GDM1 (cell line): ENCODE results near the gene ALKAL2.

Experiments used
- DNase-seq: peaks from one replicate; lab custom pipeline; 2025; lab: John Stamatoyannopoulos, UW

ALKAL2 gene

DNA sequence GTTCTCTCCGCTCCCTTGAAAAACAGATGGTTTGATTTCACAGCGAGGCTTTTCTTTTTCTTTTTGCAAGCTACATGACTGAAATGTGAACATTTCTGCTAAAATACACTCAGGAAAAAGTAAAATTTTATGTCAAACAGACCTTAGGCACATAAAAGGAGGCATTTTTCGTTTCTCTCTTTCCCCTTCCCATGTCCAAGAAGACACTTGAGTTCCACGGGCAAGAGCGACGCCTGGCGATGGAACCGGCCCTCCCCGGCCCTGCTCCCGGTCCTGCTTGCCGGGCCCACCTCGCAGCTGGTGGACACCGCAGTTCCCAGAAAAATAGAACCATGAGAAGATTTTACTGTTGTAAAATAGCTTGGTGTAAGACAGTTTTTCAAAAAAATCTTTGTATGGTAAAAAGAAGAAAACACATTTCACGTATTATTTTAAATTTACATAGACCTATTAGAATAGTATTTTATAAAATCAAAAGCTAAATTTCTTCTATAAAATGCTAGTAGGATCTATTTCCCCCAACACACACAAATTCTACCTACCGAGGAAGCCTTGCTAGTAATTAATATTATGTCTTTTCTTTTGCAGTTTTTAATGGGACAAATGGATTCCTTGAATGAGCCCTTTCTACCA lies 2.3 kb upstream of the ALKAL2 start:
- no peak for DNase-seq

- no peak for DNase-seq
These were observed 1.6 kb upstream of the ALKAL2 start for GRCh38 chr2:289362-290089.

GRCh38 chr2:288758-289361 lies 969 bp upstream of the ALKAL2 start:
- DNase-seq, result no peak

- DNase-seq, result no peak
These were observed 413 bp downstream of the ALKAL2 start for GRCh38 chr2:287471-287885.

DNA sequence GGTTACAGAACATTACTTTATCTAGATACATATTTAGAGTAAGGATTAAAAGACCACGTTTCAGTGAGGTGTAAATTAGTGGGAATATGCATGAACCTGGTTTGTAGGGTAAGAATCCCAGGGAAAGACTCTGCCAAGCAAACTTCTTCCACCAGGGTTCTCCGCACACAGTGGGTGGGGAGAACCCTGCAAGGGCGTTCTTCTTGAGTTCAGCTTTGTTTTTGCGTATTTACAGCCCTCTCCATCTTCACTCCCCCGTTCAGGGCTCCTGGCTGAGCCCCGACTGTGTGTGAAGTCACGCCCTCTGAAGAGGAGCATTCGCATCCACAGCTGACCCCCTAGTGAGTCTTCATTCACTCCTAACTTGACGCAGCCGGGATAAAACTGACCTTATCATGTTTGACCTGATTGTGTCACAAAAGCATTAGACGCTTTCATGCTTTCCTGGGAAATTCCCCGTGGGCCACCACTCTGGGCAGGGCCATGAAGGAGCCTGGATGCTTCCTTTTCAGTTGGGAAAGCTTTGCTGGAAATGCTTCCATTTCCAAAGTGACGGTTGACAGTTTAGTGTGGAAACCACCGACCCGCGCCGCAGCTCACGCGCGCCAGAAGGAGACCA lies 1.0 kb downstream of the ALKAL2 start:
- no peak for DNase-seq

GRCh38 chr2:286035-286434 lies 1.9 kb downstream of the ALKAL2 start:
- no peak for DNase-seq

DNA sequence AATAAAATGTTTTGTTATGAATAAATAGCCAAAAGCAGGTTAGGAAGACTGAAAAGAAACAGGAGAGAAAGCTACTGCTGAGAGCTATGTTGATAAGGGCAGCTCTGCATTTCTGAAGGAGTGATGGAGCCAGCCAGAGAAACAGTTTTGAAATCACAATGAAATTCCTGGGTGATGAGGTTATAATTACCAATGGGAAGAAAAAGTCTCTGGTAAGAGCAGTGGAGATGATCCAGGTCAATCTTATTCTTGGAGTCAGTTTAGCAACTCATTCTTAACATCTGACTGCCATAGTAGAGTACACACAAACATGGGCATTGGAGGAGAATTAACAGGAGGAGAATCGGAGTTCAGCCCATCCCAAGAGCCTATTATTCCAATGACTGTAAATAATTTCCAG lies 2.4 kb downstream of the ALKAL2 start:
- no peak for DNase-seq

- no peak for DNase-seq
These were observed 2.9 kb downstream of the ALKAL2 start for GRCh38 chr2:284896-285492.

DNA sequence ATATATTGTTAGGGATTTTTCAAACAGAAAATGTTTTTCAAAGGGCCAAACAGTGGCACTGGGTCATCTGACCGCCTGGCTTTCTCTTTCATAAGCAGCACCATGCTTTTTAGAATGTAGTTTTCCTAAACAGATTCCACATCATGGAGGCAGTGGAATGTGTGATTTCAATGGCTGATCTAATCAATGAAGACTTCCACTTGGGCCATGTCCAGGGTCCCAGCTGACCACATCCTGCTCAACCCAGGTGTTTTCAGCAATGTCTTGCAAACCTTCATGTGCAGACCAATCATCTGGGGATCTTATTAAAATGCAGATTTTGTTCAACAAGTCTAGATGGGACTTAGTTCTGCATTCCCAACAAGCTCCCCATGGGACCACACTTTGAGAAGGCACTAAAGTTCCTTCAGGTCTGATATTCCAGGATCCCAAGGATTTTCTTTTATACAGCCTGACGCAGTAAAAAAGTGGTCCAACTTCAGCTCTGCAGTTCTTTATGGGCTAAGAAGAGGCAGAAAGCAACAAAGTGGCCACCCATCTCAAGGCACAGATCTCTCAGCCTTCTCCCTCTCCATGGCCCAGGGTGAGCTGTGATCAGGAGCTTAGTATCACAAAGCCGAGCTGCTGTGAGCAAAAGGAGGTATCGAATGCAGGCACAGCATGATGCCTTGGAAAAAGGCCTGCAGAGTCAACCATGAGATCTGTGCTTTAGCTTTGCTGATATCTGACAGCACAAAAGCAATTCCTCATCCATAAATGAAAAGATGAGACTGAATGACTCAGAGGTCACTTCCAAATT lies 3.7 kb downstream of the ALKAL2 start:
- DNase-seq, result no peak

GRCh38 chr2:282371-283263 lies 5.3 kb downstream of the ALKAL2 start:
- no peak for DNase-seq

DNA sequence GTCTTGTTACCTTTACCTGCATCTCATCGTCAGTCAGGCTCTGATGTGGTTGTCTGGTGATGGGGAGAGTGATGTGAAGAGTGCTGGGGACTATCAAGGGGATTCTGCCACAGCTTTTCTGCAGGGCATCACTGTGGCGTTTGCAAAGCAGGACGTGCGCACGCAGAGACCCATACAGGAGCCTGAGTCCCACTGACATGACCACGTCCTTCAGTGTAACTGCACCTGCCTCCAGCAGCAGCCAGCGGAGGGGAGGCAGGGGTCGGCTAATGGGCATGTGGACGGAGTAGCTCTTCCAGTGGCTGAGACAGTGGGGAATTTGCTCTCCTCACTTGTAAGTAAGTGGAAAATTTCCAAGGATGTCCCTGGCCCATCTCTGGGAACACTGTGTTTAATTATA lies 6.5 kb downstream of the ALKAL2 start:
- no peak for DNase-seq

GRCh38 chr2:280650-281110 lies 7.2 kb downstream of the ALKAL2 start:
- no peak for DNase-seq

DNA sequence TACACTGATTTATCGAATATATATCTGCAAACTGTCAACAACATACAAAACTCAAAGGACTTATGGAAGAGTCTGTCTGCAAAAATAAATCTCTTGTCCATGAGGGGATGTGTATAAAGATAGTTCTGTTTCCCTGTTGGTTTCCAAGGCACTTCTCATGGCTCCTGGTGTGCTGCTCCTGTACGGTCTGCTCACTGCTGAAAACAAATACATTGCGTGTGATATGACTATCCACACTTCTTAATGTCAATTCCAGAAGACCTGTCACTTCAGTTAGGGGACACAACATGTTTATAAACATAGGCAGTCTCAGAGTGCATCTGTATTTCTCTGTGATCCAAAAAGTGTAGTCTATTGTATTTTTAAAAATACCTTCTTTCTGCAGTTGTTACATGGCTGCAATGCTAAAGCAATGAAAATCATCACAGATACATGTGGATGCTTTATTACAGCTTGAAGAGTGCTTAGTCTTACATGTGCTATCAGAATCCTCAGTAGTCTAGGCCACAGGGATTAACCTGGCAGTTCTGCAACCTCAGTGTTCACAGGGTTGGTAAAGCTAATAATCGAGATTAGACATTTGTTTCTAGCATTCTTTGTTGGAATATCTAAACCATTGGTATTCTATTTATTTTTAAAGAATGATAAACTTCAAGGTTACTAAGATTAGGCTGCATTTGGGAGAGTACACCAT lies 7.8 kb downstream of the ALKAL2 start:
- DNase-seq, result no peak

DNA sequence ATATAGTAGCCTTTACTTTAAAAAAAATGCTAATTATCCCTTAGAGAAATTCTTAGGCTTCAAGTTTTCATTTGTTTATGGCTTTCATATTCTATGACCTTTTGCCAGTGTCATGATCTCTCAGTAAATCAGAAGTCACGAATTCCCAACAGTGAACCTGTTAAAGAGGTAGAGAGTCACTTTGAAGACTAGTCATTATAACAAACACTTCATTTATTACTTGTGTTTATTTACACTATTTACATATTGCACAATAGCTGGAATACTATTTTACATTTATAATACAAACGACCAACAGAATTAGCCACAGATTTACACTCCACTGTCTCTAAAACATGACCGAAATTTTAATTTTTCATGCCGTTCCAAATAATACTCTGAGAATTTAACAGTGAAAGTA lies 8.5 kb downstream of the ALKAL2 start:
- no peak for DNase-seq

GRCh38 chr2:278927-279320 lies 9.0 kb downstream of the ALKAL2 start:
- no peak for DNase-seq

DNA sequence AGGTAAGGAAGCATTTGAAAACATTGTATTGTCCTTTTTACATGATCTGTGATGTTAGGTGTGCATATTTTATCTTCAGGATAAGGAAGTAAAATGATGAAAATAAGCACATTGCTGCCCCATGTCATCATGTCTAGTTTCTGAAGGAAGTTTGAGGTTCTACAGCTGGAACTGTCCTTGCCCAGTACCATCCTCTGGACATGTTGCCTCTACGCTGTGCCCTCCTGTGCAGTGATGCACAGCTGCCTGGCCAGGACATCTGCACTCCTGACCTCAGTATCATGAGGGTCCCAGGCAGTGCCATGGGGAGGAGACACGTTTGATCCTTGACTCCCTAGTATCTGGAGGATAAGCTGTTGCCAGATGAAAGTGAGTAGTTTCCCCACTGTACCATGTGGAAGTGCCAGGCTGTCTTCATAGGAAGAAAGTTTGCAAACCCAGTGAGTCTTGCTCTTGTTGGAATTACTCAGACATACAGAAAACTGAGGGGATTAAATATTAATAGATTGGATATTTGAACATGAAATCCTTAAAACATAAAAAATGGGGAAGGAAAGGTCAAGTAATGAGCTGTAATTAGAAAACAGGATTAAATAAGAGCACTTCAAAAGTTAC lies 9.5 kb downstream of the ALKAL2 start:
- DNase-seq, result no peak

DNA sequence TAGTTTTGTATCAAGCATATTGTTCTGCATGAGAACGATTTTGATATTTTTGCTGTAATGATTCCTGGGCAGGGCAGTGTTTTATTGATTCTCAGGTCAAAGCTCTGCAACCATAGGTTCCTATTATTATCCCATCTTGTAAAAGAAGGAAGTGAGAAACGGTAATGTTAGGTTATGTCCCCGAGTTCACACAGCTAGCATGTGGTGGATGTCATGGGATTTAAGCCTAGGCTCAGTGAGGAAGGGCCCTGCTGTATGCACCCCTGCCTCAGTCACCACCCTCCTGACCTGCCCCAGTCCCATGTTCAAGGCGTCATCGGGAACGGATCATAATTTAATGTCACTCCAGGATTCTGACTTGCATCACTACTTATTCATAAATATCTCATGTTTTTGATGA lies 12.4 kb downstream of the ALKAL2 start:
- DNase-seq, result no peak

DNA sequence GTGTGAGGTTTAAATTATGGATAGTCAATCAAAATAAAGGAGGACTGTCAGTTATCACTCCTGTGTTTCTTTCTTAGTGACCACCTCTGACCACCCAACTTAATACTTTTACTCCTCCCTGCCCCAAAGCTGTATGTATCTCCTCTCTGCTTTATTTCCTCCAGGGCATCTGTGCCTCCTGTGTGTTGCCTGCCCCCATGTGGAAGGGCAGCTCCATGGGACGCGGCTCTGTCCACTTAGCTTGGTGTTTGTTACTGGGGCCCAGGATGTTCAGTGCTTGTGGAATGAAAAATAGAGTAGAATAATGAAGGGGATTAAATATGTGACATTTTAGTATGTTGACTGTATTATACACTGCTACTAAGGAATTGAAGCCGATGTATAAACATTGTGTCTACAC lies 13.4 kb downstream of the ALKAL2 start:
- no peak for DNase-seq

DNA sequence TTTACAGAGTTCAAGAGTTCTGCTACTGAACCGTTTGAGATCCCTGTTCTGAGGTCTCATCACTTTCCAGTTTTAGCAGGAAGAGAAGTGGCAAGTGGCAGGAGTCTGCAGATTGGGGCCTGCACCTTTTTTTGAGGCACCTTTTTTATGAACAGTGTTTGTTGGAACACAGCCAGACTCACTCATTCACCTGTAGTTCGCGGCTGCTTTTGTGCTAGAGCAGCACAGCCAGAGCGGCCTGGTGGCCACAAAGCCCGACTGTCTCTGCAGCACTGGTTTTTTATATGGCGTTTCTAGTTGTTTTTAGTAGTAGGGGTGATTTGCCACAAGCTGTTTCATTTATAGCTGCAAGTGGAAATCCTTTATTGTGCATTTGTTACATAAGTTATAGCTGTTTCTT lies 14.6 kb downstream of the ALKAL2 start:
- no peak for DNase-seq

- no peak for DNase-seq
These were observed 16.0 kb downstream of the ALKAL2 start for GRCh38 chr2:271917-272316.
